Vagina (tissue), 2 donors: Measurements from ENCODE around the gene DBN1.

ENCODE experiments used
- CTCF ChIP-seq, 3 experiments: fragments of 450-650 bp in 2 of 3; fragments of 200-600 bp in 1 of 3; sonication (generic) in 1 of 3; IDR thresholded peaks; one replicate each; pipeline ENCODE4 v1.5.1; 2017 to 2019; ENCODE audit warnings: antibody characterized with exemption in 3 of 3, mild to moderate bottlenecking in 2 of 3, moderate library complexity in 2 of 3
- POLR2A ChIP-seq, 2 donors: fragments of 450-650 bp; IDR thresholded peaks; one replicate each; pipeline ENCODE4 v1.6.1; 2017; ENCODE audit warnings: antibody characterized with exemption in 2 of 2, mild to moderate bottlenecking in 2 of 2, moderate library complexity in 2 of 2

- TF ChIP-seq POLR2A (IDR thresholded peaks at IDR 0.05) (no peak), CTCF (IDR thresholded peaks at IDR 0.05) (no peak)
Observed at GRCh38 chr5:177510567-177511053, 37.2 kb upstream of the DBN1 start.
